Mucosa of rectum (tissue), 2 donors: Measurements from ENCODE around the gene FGF1.
A peak's percentile ranks its signal among the peaks of the same experiment; 100 is the strongest.

Experiments
- H3K27ac ChIP-seq, 2 donors: one replicate each; pipeline ENCODE4 v1.7.0; 2013; ENCODE audit warnings: inconsistent platforms in 2 of 2, low read depth in 2 of 2, low read length in 2 of 2
- H3K27me3 ChIP-seq, 2 donors: one replicate each; pipeline ENCODE4 v1.7.0; 2013; ENCODE audit warnings: low read length in 2 of 2; ENCODE audit not compliant: control insufficient read depth in 2 of 2, insufficient read depth in 2 of 2
- H3K36me3 ChIP-seq, 2 donors: one replicate each; pipeline ENCODE4 v1.7.0; 2013; ENCODE audit warnings: low read length in 2 of 2; ENCODE audit not compliant: control insufficient read depth in 2 of 2, insufficient read depth in 2 of 2
- H3K4me1 ChIP-seq, 2 donors: one replicate each; pipeline ENCODE4 v1.7.0; 2013; ENCODE audit warnings: low read length in 2 of 2, mild to moderate bottlenecking in 1 of 2; ENCODE audit not compliant: control insufficient read depth in 2 of 2, insufficient read depth in 2 of 2
- H3K4me3 ChIP-seq, 2 donors: one replicate each; pipeline ENCODE4 v1.7.0; 2013; ENCODE audit warnings: low read length in 2 of 2
- H3K9ac ChIP-seq, 2 donors: one replicate each; pipeline ENCODE4 v1.7.0; 2013; ENCODE audit warnings: low read length in 2 of 2, low read depth in 1 of 2, mild to moderate bottlenecking in 1 of 2
- H3K9me3 ChIP-seq, 2 donors: one replicate each; pipeline ENCODE4 v1.7.0; 2013; ENCODE audit warnings: low read length in 2 of 2; ENCODE audit not compliant: control insufficient read depth in 2 of 2
- donor health status: healthy.
- donor health status: Normal muscosa, but diverticular disease.

Gene FGF1

GRCh38 chr5:142717582-142718215 lies 31.8 kb upstream of the FGF1 start:
- no peaks in the 10 kb centered on the region for H3K27me3 ChIP-seq
- H3K36me3 ChIP-seq: no peaks in the 10 kb centered on the region
- no peaks in the 10 kb centered on the region for H3K9me3 ChIP-seq
- H3K9ac ChIP-seq: no peak overlapping the region
- no peak overlapping the region for H3K4me3 ChIP-seq
- peaks cover 0 to 8% of the 10 kb centered on the region in 2 donors for H3K4me1 ChIP-seq
- no peak overlapping the region for H3K27ac ChIP-seq

- Histone ChIP-seq H3K27ac (no peak overlapping the region), H3K4me3 (no peak overlapping the region), H3K36me3 (no peaks in the 10 kb centered on the region), H3K9ac (no peak overlapping the region), H3K27me3 (no peaks in the 10 kb centered on the region), H3K4me1 (peaks cover 0 to 8% of the 10 kb centered on the region in 2 donors), H3K9me3 (no peaks in the 10 kb centered on the region)
These were observed 31.1 kb upstream of the FGF1 start for GRCh38 chr5:142716963-142717362.

GRCh38 chr5:142715291-142715690 lies 29.4 kb upstream of the FGF1 start:
- no peak overlapping the region for H3K9ac ChIP-seq

GRCh38 chr5:142713121-142713706 lies 27.3 kb upstream of the FGF1 start:
- Histone ChIP-seq H3K27me3 (no peaks in the 10 kb centered on the region), H3K27ac (peak overlapping the region; percentile 49 to 53), H3K9me3 (no peaks in the 10 kb centered on the region), H3K4me3 (peak overlapping the region; percentile 63 to 84), H3K4me1 (no peaks in the 10 kb centered on the region), H3K36me3 (no peaks in the 10 kb centered on the region), H3K9ac (peak overlapping the region; percentile 60 to 68)

More at GRCh38 chr5:142715291-142715690, 29.4 kb upstream of the FGF1 start:
- no peaks in the 10 kb centered on the region for H3K4me1 ChIP-seq
- no peak overlapping the region for H3K27ac ChIP-seq
- H3K9me3 ChIP-seq: no peaks in the 10 kb centered on the region
- no peaks in the 10 kb centered on the region for H3K36me3 ChIP-seq
- H3K4me3 ChIP-seq: no peak overlapping the region
- no peaks in the 10 kb centered on the region for H3K27me3 ChIP-seq

GRCh38 chr5:142703153-142703552 lies 17.3 kb upstream of the FGF1 start:
- H3K36me3 ChIP-seq: no peaks in the 10 kb centered on the region
- H3K9ac ChIP-seq: no peak overlapping the region
- peaks cover 0 to 3% of the 10 kb centered on the region in 2 donors for H3K27me3 ChIP-seq
- H3K4me3 ChIP-seq: no peak overlapping the region
- peaks cover 0 to 2% of the 10 kb centered on the region in 2 donors for H3K4me1 ChIP-seq
- H3K9me3 ChIP-seq: no peaks in the 10 kb centered on the region
- H3K27ac ChIP-seq: no peak overlapping the region

GRCh38 chr5:142701673-142702311 lies 15.9 kb upstream of the FGF1 start:
- no peak overlapping the region for H3K27ac ChIP-seq
- H3K4me3 ChIP-seq: no peak overlapping the region
- H3K27me3 ChIP-seq: peaks cover 0 to 3% of the 10 kb centered on the region in 2 donors
- no peak overlapping the region for H3K9ac ChIP-seq
- H3K36me3 ChIP-seq: no peaks in the 10 kb centered on the region
- H3K9me3 ChIP-seq: no peaks in the 10 kb centered on the region
- peaks cover 0 to 10% of the 10 kb centered on the region in 2 donors for H3K4me1 ChIP-seq

- Histone ChIP-seq H3K4me3 (no peak overlapping the region), H3K27ac (no peak overlapping the region), H3K36me3 (no peaks in the 10 kb centered on the region), H3K27me3 (peaks cover 0 to 3% of the 10 kb centered on the region in 2 donors), H3K9ac (no peak overlapping the region), H3K4me1 (peaks cover 0 to 10% of the 10 kb centered on the region in 2 donors), H3K9me3 (no peaks in the 10 kb centered on the region)
These were observed 14.7 kb upstream of the FGF1 start for GRCh38 chr5:142700566-142700965.

GRCh38 chr5:142699184-142699720 lies 13.4 kb upstream of the FGF1 start:
- Histone ChIP-seq H3K4me3 (no peak overlapping the region), H3K27ac (no peak overlapping the region), H3K36me3 (no peaks in the 10 kb centered on the region), H3K4me1 (peaks cover 0 to 10% of the 10 kb centered on the region in 2 donors), H3K9ac (no peak overlapping the region), H3K9me3 (no peaks in the 10 kb centered on the region), H3K27me3 (no peaks in the 10 kb centered on the region)

- H3K4me3 ChIP-seq: no peak overlapping the region
- H3K36me3 ChIP-seq: no peaks in the 10 kb centered on the region
- H3K27ac ChIP-seq: no peak overlapping the region
- no peaks in the 10 kb centered on the region for H3K9me3 ChIP-seq
- peaks cover 0 to 10% of the 10 kb centered on the region in 2 donors for H3K4me1 ChIP-seq
- H3K9ac ChIP-seq: no peak overlapping the region
- no peaks in the 10 kb centered on the region for H3K27me3 ChIP-seq
These were observed 12.7 kb upstream of the FGF1 start for GRCh38 chr5:142698447-142699183.
